PC-9 (cell line): ENCODE data around the gene SLC16A12. TPM values are rescaled to one million over a fixed set of nuclear protein-coding genes. Genes with fewer than 3 reads are reported as not detected.

Experiments
- BruUV-seq: library from RNA; stranded (reverse); fragments of 400-500 nt; replicated peaks from 2 replicates; lab custom pipeline; 2021; lab: Mats Ljungman, UMichigan
- CTCF ChIA-PET: fragments of 300-600 bp; sonication (Branson Sonifier 250); formaldehyde crosslinking; loops from one replicate; lab custom pipeline; 2022; ENCODE audit warnings: antibody characterized with exemption; lab: Charles Lee
- POLR2A ChIA-PET: fragments of 300-600 bp; sonication (Branson Sonifier 250); formaldehyde crosslinking; loops from one replicate; lab custom pipeline; 2022; ENCODE audit warnings: antibody characterized with exemption; ENCODE audit not compliant: unreplicated experiment; lab: Charles Lee
- DNase-seq, 2 experiments: peaks; one replicate each; pipeline versions ENCODE4 v3.0.0 to v3.0.0-alpha.2; 2015 to 2022; ENCODE audit warnings: mixed read lengths in 1 of 2
- H2AFZ ChIP-seq: fragments of 200-600 bp; sonication (generic); 2 replicates; pipeline ENCODE4 v1.8.1; 2017; ENCODE audit warnings: antibody characterized with exemption
- H3F3A ChIP-seq: fragments of 200-600 bp; sonication (generic); 2 replicates; pipeline ENCODE4 v1.8.1; 2017; ENCODE audit warnings: antibody characterized with exemption, mild to moderate bottlenecking, low read depth; ENCODE audit not compliant: insufficient read depth
- H3K27ac ChIP-seq: fragments of 200-600 bp; sonication (generic); 2 replicates; pipeline ENCODE4 v1.6.1; 2016; ENCODE audit warnings: mixed run types
- H3K27me3 ChIP-seq: fragments of 200-600 bp; sonication (generic); 2 replicates; pipeline ENCODE4 v1.6.1; 2016; ENCODE audit warnings: low read depth, mixed run types; ENCODE audit not compliant: insufficient read depth
- H3K36me3 ChIP-seq: fragments of 200-600 bp; sonication (generic); 2 replicates; pipeline ENCODE4 v1.6.1; 2016; ENCODE audit warnings: low read depth, mixed run types
- H3K4me1 ChIP-seq: fragments of 200-600 bp; sonication (generic); replicated peaks from 2 replicates; pipeline ENCODE4 v1.6.1; 2016; ENCODE audit warnings: mixed run types; ENCODE audit not compliant: insufficient read depth
- H3K4me2 ChIP-seq: fragments of 200-600 bp; sonication (generic); 2 replicates; pipeline ENCODE4 v1.6.1; 2017; ENCODE audit warnings: mixed run types
- H3K4me3 ChIP-seq: fragments of 200-600 bp; sonication (generic); 2 replicates; pipeline ENCODE4 v1.6.1; 2016; ENCODE audit warnings: mixed run types
- H3K79me2 ChIP-seq: fragments of 200-600 bp; sonication (generic); 2 replicates; pipeline ENCODE4 v1.6.1; 2017; ENCODE audit warnings: low read depth, mixed run types
- H3K9me2 ChIP-seq: fragments of 200-600 bp; sonication (generic); 2 replicates; pipeline ENCODE4 v1.8.1; 2017; ENCODE audit warnings: mild to moderate bottlenecking; ENCODE audit not compliant: insufficient read depth
- H3K9me3 ChIP-seq: fragments of 200-600 bp; sonication (generic); 2 replicates; pipeline ENCODE4 v1.8.1; 2016; ENCODE audit warnings: low read depth; ENCODE audit not compliant: insufficient read depth
- H4K20me1 ChIP-seq: fragments of 200-600 bp; sonication (generic); 2 replicates; pipeline ENCODE4 v1.8.1; 2017; ENCODE audit not compliant: insufficient read depth
- EZH2 ChIP-seq: fragments of 200-600 bp; sonication (generic); IDR thresholded peaks from 2 replicates; pipeline ENCODE4 v1.8.0; 2017; ENCODE audit warnings: antibody characterized with exemption, low read depth
- intact Hi-C: fragments of 100-400 bp; cut with micrococcal nuclease; formaldehyde crosslinking; loops from one replicate; pipeline ENCODE4 v1.10.0; 2022; ENCODE audit not compliant: unreplicated experiment
- total RNA-seq: library from RNA; stranded (reverse); gene quantifications from 2 replicates; pipeline ENCODE4 v1.2.3, GENCODE V29; 2021
- TF ChIP-seq, protein P1 (sequence below): fragments of 200-600 bp; sonication (generic); conservative IDR thresholded peaks from 2 replicates; pipeline ENCODE4 v1.6.1; 2017; ENCODE audit warnings: mixed run types, antibody characterized with exemption, mild to moderate bottlenecking, moderate library complexity

Gene SLC16A12
- total RNA-seq, 1 experiment from 2014 or later, result 0.74 TPM

DNA sequence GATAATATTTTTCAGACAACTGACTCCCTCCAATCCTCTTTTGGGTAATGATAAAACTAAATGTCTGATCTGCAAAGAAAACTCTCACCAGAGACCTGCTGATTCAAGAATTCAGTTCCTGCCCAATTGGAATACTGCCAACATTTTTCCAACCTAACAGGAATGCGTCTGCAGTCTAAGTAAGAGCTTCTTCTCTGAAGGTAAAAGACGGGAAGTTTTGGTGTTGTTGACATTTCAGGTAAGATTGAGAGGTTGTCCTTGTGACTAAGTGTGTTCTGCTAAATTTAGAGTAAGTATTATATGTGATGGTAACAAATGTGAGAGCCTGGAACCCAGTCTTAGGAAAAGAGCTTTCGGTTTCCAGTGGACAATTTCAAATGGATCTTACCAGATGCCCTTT is 103.4 kb downstream of the SLC16A12 start:
- Histone ChIP-seq H4K20me1 (no peaks in the 10 kb centered on the region), H3K9me2 (no peaks in the 10 kb centered on the region), H3K4me3 (no peak overlapping the region), H3K79me2 (no peaks in the 10 kb centered on the region), H3K4me2 (no peak overlapping the region), H3K4me1 (peaks cover 9% of the 10 kb centered on the region), H3K9me3 (no peaks in the 10 kb centered on the region), H3K27me3 (no peaks in the 10 kb centered on the region), H2AFZ (no peak overlapping the region), H3F3A (no peaks in the 10 kb centered on the region), H3K27ac (no peak overlapping the region), H3K36me3 (no peaks in the 10 kb centered on the region)
- ChIA-PET POLR2A (interaction anchor here (0.5 to 0.9 kb wide), 3 partner anchors 26 to 180 kb away, joined by 8 to 11 read pairs (median 8); partner anchors contain the start of gene LIPA), CTCF (interaction anchor here (1.1 kb wide), 1 partner anchor 133 kb away, joined by 3 read pairs; no protein-coding TSS in a partner anchor)
- no TSS peak for BruUV-seq
- peak in 1 of 2 experiments; percentile 44 for DNase-seq
- intact Hi-C loops, result no loop called here
- TF ChIP-seq EZH2, result no peak
- TF ChIP-seq, protein P1, sequence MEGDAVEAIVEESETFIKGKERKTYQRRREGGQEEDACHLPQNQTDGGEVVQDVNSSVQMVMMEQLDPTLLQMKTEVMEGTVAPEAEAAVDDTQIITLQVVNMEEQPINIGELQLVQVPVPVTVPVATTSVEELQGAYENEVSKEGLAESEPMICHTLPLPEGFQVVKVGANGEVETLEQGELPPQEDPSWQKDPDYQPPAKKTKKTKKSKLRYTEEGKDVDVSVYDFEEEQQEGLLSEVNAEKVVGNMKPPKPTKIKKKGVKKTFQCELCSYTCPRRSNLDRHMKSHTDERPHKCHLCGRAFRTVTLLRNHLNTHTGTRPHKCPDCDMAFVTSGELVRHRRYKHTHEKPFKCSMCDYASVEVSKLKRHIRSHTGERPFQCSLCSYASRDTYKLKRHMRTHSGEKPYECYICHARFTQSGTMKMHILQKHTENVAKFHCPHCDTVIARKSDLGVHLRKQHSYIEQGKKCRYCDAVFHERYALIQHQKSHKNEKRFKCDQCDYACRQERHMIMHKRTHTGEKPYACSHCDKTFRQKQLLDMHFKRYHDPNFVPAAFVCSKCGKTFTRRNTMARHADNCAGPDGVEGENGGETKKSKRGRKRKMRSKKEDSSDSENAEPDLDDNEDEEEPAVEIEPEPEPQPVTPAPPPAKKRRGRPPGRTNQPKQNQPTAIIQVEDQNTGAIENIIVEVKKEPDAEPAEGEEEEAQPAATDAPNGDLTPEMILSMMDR, result no peak

DNA sequence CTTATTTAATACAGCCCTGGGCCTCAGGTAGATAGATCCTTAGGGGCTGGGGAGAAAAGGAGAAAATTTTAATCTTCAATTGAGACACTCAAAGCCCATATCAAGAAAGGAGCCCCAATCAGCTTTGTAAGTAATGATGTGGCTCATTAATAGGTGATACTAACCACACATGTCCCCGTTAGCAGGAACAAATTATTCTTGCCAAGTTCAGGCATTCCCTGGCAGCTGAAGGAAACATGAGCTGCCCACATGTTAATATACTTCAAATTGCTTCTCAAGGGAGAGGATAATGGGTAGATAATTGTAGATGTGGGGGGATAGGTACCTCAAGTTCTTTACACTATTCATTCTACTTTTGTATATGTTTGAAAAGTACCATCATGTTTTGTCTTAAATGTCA is 106.5 kb downstream of the SLC16A12 start:
- no peak for DNase-seq
- intact Hi-C loops, result loop anchor here (5.0 kb wide), 2 partner anchors 268 to 1443 kb away; partner anchors contain the start of gene RPP30
- no peaks in the 10 kb centered on the region for H4K20me1 ChIP-seq
- H3K9me2 ChIP-seq, result no peaks in the 10 kb centered on the region
- no peak overlapping the region for H3K27ac ChIP-seq
- BruUV-seq, result no TSS peak
- CTCF ChIA-PET, result no interaction called here
- H2AFZ ChIP-seq, result no peak overlapping the region
- no peak overlapping the region for H3K4me2 ChIP-seq
- TF ChIP-seq EZH2, result no peak
- TF ChIP-seq, protein P1, result no peak
- H3K4me1 ChIP-seq, result peaks cover 9% of the 10 kb centered on the region
- POLR2A ChIA-PET, result no interaction called here
- no peaks in the 10 kb centered on the region for H3K9me3 ChIP-seq
- no peaks in the 10 kb centered on the region for H3K36me3 ChIP-seq
- H3K79me2 ChIP-seq, result no peaks in the 10 kb centered on the region
- H3F3A ChIP-seq, result no peaks in the 10 kb centered on the region
- no peak overlapping the region for H3K4me3 ChIP-seq
- no peaks in the 10 kb centered on the region for H3K27me3 ChIP-seq

DNA sequence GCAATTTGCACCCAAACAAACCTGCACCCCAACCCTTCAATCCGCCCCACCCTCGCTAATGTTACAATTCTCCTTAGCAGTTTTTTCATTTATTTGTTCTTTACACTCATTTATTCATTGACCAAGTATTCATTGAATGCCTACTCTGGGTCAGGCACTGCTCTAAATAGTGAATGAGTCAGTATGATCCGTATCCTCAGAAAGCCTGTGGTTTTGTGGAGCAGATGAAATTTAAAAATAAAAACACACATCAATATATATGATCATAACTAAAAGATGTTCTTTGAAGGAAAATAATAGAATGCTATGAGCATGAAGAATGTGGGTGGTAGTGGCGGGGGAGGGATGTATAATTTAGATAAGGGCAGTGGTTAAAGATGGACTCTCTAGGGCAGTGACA is 107.8 kb downstream of the SLC16A12 start:
- Histone ChIP-seq H3K9me2 (no peaks in the 10 kb centered on the region), H4K20me1 (no peaks in the 10 kb centered on the region), H3F3A (no peaks in the 10 kb centered on the region), H3K27ac (no peak overlapping the region), H3K79me2 (no peaks in the 10 kb centered on the region), H3K27me3 (no peaks in the 10 kb centered on the region), H3K4me2 (peak overlapping the region; percentile 17; the same call in 1 of the 2 replicates), H3K4me3 (no peak overlapping the region), H3K9me3 (no peaks in the 10 kb centered on the region), H3K4me1 (peaks cover 9% of the 10 kb centered on the region), H2AFZ (no peak overlapping the region), H3K36me3 (no peaks in the 10 kb centered on the region)
- ChIA-PET CTCF (no interaction called here), POLR2A (no interaction called here)
- no peak for TF ChIP-seq EZH2
- TF ChIP-seq, protein P1, result no peak
- intact Hi-C loops, result loop anchor here (2.0 to 5.0 kb wide), 3 partner anchors 39 to 1445 kb away; partner anchors contain the start of gene RPP30
- BruUV-seq, result no TSS peak
- DNase-seq, result no peak
